GM13977 (cell line): ENCODE measurements around the gene OR4P4.

Source experiments
- DNase-seq: peaks from one replicate; pipeline ENCODE4 v3.0.0; 2012; ENCODE audit warnings: low spot score
- in situ Hi-C: fragments of 300-500 bp; cut with MboI; formaldehyde crosslinking; loops from one replicate; pipeline ENCODE4 v1.12.0; 2022; ENCODE audit warnings: low sequenced_read_pairs, low pct_unique_long_range_greater_than_20kb, mixed read lengths, inconsistent platforms; ENCODE audit not compliant: unreplicated experiment
- TF ChIP-seq, protein P1 (sequence below): IDR thresholded peaks from 2 replicates; pipeline ENCODE4 v1.5.1; 2012; ENCODE audit warnings: mild to moderate bottlenecking, control low read depth; ENCODE audit not compliant: insufficient read depth; ENCODE audit errors: extremely low read depth, missing control alignments

The OR4P4 gene

GRCh38 chr11:55658608-55659007, 23.7 kb downstream of the OR4P4 start:
- DNase-seq = no peak
- TF ChIP-seq, protein P1, sequence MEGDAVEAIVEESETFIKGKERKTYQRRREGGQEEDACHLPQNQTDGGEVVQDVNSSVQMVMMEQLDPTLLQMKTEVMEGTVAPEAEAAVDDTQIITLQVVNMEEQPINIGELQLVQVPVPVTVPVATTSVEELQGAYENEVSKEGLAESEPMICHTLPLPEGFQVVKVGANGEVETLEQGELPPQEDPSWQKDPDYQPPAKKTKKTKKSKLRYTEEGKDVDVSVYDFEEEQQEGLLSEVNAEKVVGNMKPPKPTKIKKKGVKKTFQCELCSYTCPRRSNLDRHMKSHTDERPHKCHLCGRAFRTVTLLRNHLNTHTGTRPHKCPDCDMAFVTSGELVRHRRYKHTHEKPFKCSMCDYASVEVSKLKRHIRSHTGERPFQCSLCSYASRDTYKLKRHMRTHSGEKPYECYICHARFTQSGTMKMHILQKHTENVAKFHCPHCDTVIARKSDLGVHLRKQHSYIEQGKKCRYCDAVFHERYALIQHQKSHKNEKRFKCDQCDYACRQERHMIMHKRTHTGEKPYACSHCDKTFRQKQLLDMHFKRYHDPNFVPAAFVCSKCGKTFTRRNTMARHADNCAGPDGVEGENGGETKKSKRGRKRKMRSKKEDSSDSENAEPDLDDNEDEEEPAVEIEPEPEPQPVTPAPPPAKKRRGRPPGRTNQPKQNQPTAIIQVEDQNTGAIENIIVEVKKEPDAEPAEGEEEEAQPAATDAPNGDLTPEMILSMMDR = no peak
- in situ Hi-C loops = no loop called here

DNA sequence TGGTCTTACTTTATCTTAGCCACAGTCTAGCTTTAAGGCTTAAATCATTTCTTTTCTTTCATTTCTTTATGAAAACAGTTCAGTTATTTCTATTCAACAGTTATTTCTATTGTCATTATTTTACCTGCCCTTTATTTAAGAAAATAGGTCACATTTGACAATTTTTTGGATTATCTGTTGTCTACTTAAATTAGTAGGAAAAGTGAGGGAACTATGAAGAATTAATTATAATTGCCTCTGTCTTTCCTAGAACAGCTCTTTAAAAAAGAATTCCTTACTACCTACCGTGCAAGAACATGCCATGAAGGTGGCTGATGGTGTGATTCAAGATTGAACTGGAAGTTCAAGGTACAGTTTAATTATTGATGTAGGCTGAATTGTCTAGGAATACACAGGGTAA, 27.0 kb downstream of the OR4P4 start, which contains the start of gene OR4C6:
Gene OR4C6, plus strand, starts transcription at position 301 of the 400 bp plus-strand sequence. CDS start 2,966 bp downstream, outside the sequence.
- no peak for DNase-seq
- TF ChIP-seq, protein P1 = no peak
- in situ Hi-C loops = no loop called here

GRCh38 chr11:55669376-55669775, 34.5 kb downstream of the OR4P4 start:
- in situ Hi-C loops = no loop called here
- TF ChIP-seq, protein P1 = no peak
- no peak for DNase-seq

GRCh38 chr11:55673860-55674259, 38.9 kb downstream of the OR4P4 start:
- TF ChIP-seq, protein P1 = no peak
- no peak for DNase-seq
- in situ Hi-C loops = no loop called here
